ENCODE results near the gene PTPRK.
"Not testable (repeated sequence)": the region's sequence is repeated elsewhere in the genome, so short reads cannot be mapped to it uniquely, and the experiment has no call there.

Gene PTPRK

GRCh38 chr6:128487055-128487454 lies 33.3 kb downstream of the PTPRK start:
- DNase-seq (ENCODE audit: extremely low read depth, insufficient read length) = no peak
- no peak for TF ChIP-seq CTCF (IDR thresholded peaks at IDR 0.05; ENCODE audit: insufficient read depth, low read length, poor library complexity, severe bottlenecking)
- Histone ChIP-seq H3K36me3 (ENCODE audit: control insufficient read depth, insufficient read depth, low read length) (no peaks in the 10 kb centered on the region), H3K4me3 (replicated peaks; ENCODE audit: low read depth, low read length) (no peak overlapping the region), H3K27me3 (replicated peaks; ENCODE audit: control insufficient read depth, insufficient read depth, low read length) (no peaks in the 10 kb centered on the region; the same call in 1 of the 2 replicates)

- DNase-seq (ENCODE audit: extremely low read depth, insufficient read length); H3K27me3 ChIP-seq (replicated peaks; ENCODE audit: control insufficient read depth, insufficient read depth, low read length); H3K4me3 ChIP-seq (replicated peaks; ENCODE audit: low read depth, low read length); H3K36me3 ChIP-seq (ENCODE audit: control insufficient read depth, insufficient read depth, low read length): not testable (repeated sequence)
Measured at GRCh38 chr6:128486580-128486979, 33.8 kb downstream of the PTPRK start.

GRCh38 chr6:128483472-128484135 lies 36.8 kb downstream of the PTPRK start:
- DNase-seq (ENCODE audit: extremely low read depth, insufficient read length) = no peak
- H3K36me3 ChIP-seq (ENCODE audit: control insufficient read depth, insufficient read depth, low read length) = no peaks in the 10 kb centered on the region
- no peak overlapping the region for H3K4me3 ChIP-seq (replicated peaks; ENCODE audit: low read depth, low read length)
- no peak for TF ChIP-seq CTCF (IDR thresholded peaks at IDR 0.05; ENCODE audit: insufficient read depth, low read length, poor library complexity, severe bottlenecking)
- no peaks in the 10 kb centered on the region; the same call in 1 of the 2 replicates for H3K27me3 ChIP-seq (replicated peaks; ENCODE audit: control insufficient read depth, insufficient read depth, low read length)

DNA sequence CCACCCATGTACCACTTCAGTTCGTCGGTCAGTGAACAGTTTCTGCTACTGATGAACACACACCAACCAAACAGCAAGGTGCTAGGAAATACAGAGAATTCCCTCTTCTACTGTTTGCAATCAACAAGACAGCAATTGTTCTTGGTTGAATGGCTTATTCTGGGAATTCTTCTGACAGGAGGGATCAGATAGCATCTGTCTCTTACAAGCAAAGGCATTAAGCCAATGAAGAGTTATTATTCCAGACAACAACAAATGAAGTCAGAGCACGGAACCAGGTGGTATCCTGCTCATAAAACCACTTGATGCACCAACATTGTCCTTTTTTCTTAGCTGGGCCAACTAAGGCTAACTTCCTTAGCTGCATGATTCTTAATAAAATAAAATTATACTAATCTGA lies 37.8 kb downstream of the PTPRK start:
- TF ChIP-seq CTCF (IDR thresholded peaks at IDR 0.05; ENCODE audit: insufficient read depth, low read length, poor library complexity, severe bottlenecking) = no peak
- no peak for DNase-seq (ENCODE audit: extremely low read depth, insufficient read length)
- Histone ChIP-seq H3K4me3 (replicated peaks; ENCODE audit: low read depth, low read length) (no peak overlapping the region), H3K27me3 (replicated peaks; ENCODE audit: control insufficient read depth, insufficient read depth, low read length) (no peaks in the 10 kb centered on the region; the same call in 1 of the 2 replicates), H3K36me3 (ENCODE audit: control insufficient read depth, insufficient read depth, low read length) (no peaks in the 10 kb centered on the region)

GRCh38 chr6:128479991-128480390 lies 40.4 kb downstream of the PTPRK start:
- H3K4me3 ChIP-seq (replicated peaks; ENCODE audit: low read depth, low read length) = no peak overlapping the region
- H3K36me3 ChIP-seq (ENCODE audit: control insufficient read depth, insufficient read depth, low read length) = no peaks in the 10 kb centered on the region
- no peak for DNase-seq (ENCODE audit: extremely low read depth, insufficient read length)
- H3K27me3 ChIP-seq (replicated peaks; ENCODE audit: control insufficient read depth, insufficient read depth, low read length) = no peaks in the 10 kb centered on the region
- TF ChIP-seq CTCF (IDR thresholded peaks at IDR 0.05; ENCODE audit: insufficient read depth, low read length, poor library complexity, severe bottlenecking) = no peak

DNA sequence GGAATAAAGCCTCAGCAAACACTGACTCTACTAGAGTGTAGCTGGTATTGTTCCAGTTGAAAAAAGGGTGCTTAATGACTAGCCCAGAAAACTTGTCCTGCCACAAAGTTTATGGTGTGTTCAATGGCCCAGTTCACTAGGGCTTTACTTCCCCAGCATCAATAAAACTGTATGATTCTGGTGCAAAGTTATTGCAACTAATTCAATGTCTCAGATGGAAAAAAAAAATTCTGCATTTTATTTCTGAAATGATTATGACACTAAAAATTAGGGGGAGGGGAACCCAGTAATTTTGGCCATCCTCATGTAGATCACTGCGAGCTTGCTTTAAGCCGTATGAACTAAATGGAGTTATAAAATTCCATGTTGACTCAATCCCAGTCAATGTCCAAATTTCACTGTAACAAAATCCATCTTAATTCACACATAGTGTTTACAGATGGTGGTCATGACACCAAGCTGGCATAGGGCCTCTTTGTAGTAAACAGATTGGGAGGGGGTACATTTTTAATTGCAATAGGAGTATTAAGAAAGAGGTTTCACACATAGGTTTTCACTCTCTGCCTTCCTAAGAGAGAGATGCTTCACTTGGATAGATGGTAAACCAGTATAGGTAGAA lies 41.2 kb downstream of the PTPRK start:
- no peak for TF ChIP-seq CTCF (IDR thresholded peaks at IDR 0.05; ENCODE audit: insufficient read depth, low read length, poor library complexity, severe bottlenecking)
- no peak overlapping the region for H3K4me3 ChIP-seq (replicated peaks; ENCODE audit: low read depth, low read length)
- DNase-seq (ENCODE audit: extremely low read depth, insufficient read length) = no peak
- H3K27me3 ChIP-seq (replicated peaks; ENCODE audit: control insufficient read depth, insufficient read depth, low read length) = no peaks in the 10 kb centered on the region
- H3K36me3 ChIP-seq (ENCODE audit: control insufficient read depth, insufficient read depth, low read length) = no peaks in the 10 kb centered on the region
